Measurements from ENCODE around the gene COPB2. TPM values are rescaled to one million over a fixed set of nuclear protein-coding genes. Genes with fewer than 3 reads are reported as not detected.

Gene COPB2
- total RNA-seq, 1 experiment from 2014 or later: 138 TPM

DNA sequence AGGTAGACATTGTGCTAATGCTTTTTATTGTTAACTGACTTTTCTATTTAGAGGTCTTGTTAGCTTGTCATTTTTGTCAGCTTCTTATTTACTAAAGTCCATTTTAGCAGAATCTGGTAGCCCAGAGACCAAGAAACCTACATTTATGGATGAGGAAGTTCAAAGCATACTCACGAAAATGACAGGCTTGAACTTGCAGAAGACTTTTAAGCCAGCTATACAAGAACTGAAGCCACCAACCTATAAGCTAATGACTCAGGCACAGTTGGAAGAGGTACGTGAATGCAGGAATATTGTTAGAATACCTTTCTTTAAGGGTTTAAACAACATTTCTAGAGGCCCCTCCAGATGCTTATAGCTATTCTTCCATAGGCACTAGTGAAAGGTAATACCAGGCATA lies 42.7 kb downstream of the COPB2 start:
- Histone ChIP-seq H3K27ac (ENCODE audit: low read depth, low read length, poor library complexity, severe bottlenecking) (no peak overlapping the region), H3K9me3 (ENCODE audit: low read depth, low read length, poor library complexity, severe bottlenecking) (no peaks in the 10 kb centered on the region), H3K27me3 (replicated peaks; ENCODE audit: insufficient read depth, low read depth, low read length, poor library complexity) (no peaks in the 10 kb centered on the region), H3K36me3 (ENCODE audit: insufficient read depth, low read length, poor library complexity, severe bottlenecking) (peaks cover 32% of the 10 kb centered on the region), H3K4me1 (ENCODE audit: insufficient read depth, low read length, poor library complexity, severe bottlenecking) (peaks cover 5% of the 10 kb centered on the region), H3K4me3 (ENCODE audit: low read depth, low read length, poor library complexity, severe bottlenecking) (no peak overlapping the region)
- ChIA-PET CTCF (no interaction called here), POLR2A (ENCODE audit: low non-redundant PET) (no interaction called here)
- no peak for TF ChIP-seq EZH2 (IDR thresholded peaks at IDR 0.05; ENCODE audit: borderline replicate concordance, low read depth, low read length, poor library complexity, severe bottlenecking)
- TF ChIP-seq CTCF (conservative IDR thresholded peaks at IDR 0.05; ENCODE audit: low read depth, low read length): no peak
- no peak for DNase-seq (ENCODE audit: low spot score)
- BruUV-seq (replicated peaks): no TSS peak
- intact Hi-C loops (cut with micrococcal nuclease; ENCODE audit: unreplicated experiment): no loop called here

DNA sequence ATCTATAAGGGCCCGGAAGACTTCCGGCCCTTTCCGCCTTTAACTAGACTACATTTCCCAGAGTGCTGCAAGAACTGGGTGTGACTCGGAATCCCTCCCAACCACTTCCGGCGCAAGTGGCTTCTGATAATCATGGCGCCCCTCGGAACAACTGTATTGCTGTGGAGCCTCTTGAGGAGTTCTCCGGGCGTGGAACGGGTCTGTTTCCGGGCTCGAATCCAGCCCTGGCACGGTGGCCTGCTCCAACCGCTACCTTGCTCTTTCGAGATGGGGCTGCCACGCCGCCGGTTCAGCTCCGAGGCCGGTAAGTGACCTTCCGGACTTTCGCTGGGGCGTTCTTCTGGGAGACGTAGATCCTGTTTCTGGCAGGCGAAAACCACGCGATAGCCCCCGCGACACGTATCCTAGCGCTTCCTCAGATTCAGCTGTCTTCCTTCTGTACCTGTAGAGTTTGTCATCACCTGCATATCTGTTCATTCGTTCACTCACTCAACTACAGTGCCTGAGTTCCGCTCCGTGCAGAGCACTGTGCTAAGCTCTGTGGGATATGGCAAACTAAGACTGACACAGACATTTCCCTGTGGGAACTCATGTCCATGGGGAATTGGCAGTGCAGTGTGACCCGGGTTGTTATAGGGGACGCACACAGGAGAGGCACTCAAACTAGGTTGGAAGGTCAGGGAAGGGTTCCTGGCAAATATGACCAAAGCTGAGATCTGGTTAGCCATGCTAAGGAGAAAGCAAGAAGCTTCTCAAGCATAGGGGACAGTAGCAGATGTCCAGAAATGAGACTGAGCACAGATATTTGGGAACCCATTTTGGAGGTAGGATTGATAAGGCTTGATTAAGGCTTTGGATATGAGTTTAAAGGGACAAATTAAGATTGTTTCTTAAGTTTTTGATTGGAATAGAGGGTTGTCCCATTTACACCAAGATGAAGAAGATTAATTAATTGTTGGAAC lies 45.3 kb downstream of the COPB2 start, which contains the start of gene MRPS22:
MRPS22 (plus strand) TSS at position 126 of the 962 bp plus-strand sequence; CDS start at position 133, 7 bp downstream.
- H3K4me1 ChIP-seq (ENCODE audit: insufficient read depth, low read length, poor library complexity, severe bottlenecking): peaks cover 5% of the 10 kb centered on the region
- peaks cover 10% of the 10 kb centered on the region for H3K36me3 ChIP-seq (ENCODE audit: insufficient read depth, low read length, poor library complexity, severe bottlenecking)
- DNase-seq (ENCODE audit: low spot score): peak; percentile 93
- TF ChIP-seq CTCF (conservative IDR thresholded peaks at IDR 0.05; ENCODE audit: low read depth, low read length) (no peak), EZH2 (IDR thresholded peaks at IDR 0.05; ENCODE audit: borderline replicate concordance, low read depth, low read length, poor library complexity, severe bottlenecking) (no peak)
- no peaks in the 10 kb centered on the region for H3K9me3 ChIP-seq (ENCODE audit: low read depth, low read length, poor library complexity, severe bottlenecking)
- H3K27ac ChIP-seq (ENCODE audit: low read depth, low read length, poor library complexity, severe bottlenecking): peak within 1 kb of the TSS; percentile 78
- ChIA-PET POLR2A (ENCODE audit: low non-redundant PET) (no interaction called here), CTCF (no interaction called here)
- H3K27me3 ChIP-seq (replicated peaks; ENCODE audit: insufficient read depth, low read depth, low read length, poor library complexity): no peaks in the 10 kb centered on the region
- BruUV-seq (replicated peaks): no TSS peak
- H3K4me3 ChIP-seq (ENCODE audit: low read depth, low read length, poor library complexity, severe bottlenecking): peak within 1 kb of the TSS; percentile 69
- intact Hi-C loops (cut with micrococcal nuclease; ENCODE audit: unreplicated experiment): no loop called here

DNA sequence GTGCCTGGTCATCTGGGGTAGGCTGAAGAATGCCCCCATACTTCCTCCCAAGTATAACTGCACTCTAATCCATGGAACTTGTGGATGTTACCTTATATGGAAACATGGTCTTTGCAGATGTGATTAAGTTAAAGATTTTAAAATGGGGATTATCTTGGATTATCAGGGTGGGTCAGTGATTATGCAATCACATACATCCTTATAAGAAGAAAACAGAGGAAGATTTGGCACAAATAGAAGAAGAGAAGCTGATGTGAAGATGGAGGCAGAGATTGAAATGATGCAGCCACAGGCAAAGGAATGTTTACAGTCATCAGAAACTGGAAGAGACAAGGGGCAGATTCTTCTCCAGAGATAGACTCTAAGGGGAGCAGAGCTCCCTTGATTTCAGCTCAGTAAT lies 47.4 kb downstream of the COPB2 start:
- H3K4me3 ChIP-seq (ENCODE audit: low read depth, low read length, poor library complexity, severe bottlenecking): no peak overlapping the region
- ChIA-PET CTCF (no interaction called here), POLR2A (ENCODE audit: low non-redundant PET) (no interaction called here)
- H3K27ac ChIP-seq (ENCODE audit: low read depth, low read length, poor library complexity, severe bottlenecking): no peak overlapping the region
- no peaks in the 10 kb centered on the region for H3K36me3 ChIP-seq (ENCODE audit: insufficient read depth, low read length, poor library complexity, severe bottlenecking)
- intact Hi-C loops (cut with micrococcal nuclease; ENCODE audit: unreplicated experiment): no loop called here
- no peaks in the 10 kb centered on the region for H3K9me3 ChIP-seq (ENCODE audit: low read depth, low read length, poor library complexity, severe bottlenecking)
- no peak for TF ChIP-seq CTCF (conservative IDR thresholded peaks at IDR 0.05; ENCODE audit: low read depth, low read length)
- TF ChIP-seq EZH2 (IDR thresholded peaks at IDR 0.05; ENCODE audit: borderline replicate concordance, low read depth, low read length, poor library complexity, severe bottlenecking): no peak
- H3K27me3 ChIP-seq (replicated peaks; ENCODE audit: insufficient read depth, low read depth, low read length, poor library complexity): no peaks in the 10 kb centered on the region
- no TSS peak for BruUV-seq (replicated peaks)
- no peak for DNase-seq (ENCODE audit: low spot score)
- peaks cover 5% of the 10 kb centered on the region for H3K4me1 ChIP-seq (ENCODE audit: insufficient read depth, low read length, poor library complexity, severe bottlenecking)

All from A673 (cell line).